Liver (tissue), 9 donors: Measurements from ENCODE around the gene RNLS. TPM values are rescaled to one million over a fixed set of nuclear protein-coding genes. Genes with fewer than 3 reads are reported as not detected.

Experiments used
- DNase-seq: peaks from one replicate; pipeline ENCODE4 v3.0.0-alpha.2; 2017; ENCODE audit warnings: low spot score
- H3K27ac ChIP-seq, 2 donors: one replicate each; pipeline ENCODE4 v1.7.0; 2013; ENCODE audit warnings: inconsistent platforms in 2 of 2, low read length in 2 of 2, control low read depth in 1 of 2, low read depth in 1 of 2, mild to moderate bottlenecking in 1 of 2
- H3K27me3 ChIP-seq, 4 donors: one replicate each; pipeline versions ENCODE4 v1.6.1 to v1.7.0; 2013; ENCODE audit warnings: low read length in 3 of 4, inconsistent platforms in 1 of 4, mild to moderate bottlenecking in 1 of 4, moderate library complexity in 1 of 4; ENCODE audit not compliant: control insufficient read depth in 4 of 4, insufficient read depth in 4 of 4
- H3K36me3 ChIP-seq, 4 donors: one replicate each; pipeline versions ENCODE4 v1.6.1 to v1.7.0; 2013; ENCODE audit warnings: low read length in 3 of 4, mild to moderate bottlenecking in 3 of 4, low read depth in 1 of 4, moderate library complexity in 1 of 4; ENCODE audit not compliant: control insufficient read depth in 4 of 4, insufficient read depth in 3 of 4
- H3K4me1 ChIP-seq, 4 donors: one replicate each; pipeline versions ENCODE4 v1.6.1 to v1.7.0; 2013; ENCODE audit warnings: low read length in 3 of 4, mild to moderate bottlenecking in 3 of 4, moderate library complexity in 1 of 4; ENCODE audit not compliant: control insufficient read depth in 4 of 4, insufficient read depth in 4 of 4
- H3K4me3 ChIP-seq, 3 donors: one replicate each; pipeline versions ENCODE4 v1.6.1 to v1.7.0; 2013; ENCODE audit warnings: low read length in 3 of 3, control low read depth in 1 of 3, low read depth in 1 of 3, mild to moderate bottlenecking in 1 of 3
- H3K9ac ChIP-seq, 2 donors: one replicate each; pipeline ENCODE4 v1.7.0; 2013; ENCODE audit warnings: low read length in 2 of 2, mild to moderate bottlenecking in 2 of 2, moderate library complexity in 2 of 2, control low read depth in 1 of 2, low read depth in 1 of 2
- H3K9me3 ChIP-seq, 4 donors: one replicate each; pipeline versions ENCODE4 v1.6.1 to v1.7.0; 2013; ENCODE audit warnings: low read length in 3 of 4; ENCODE audit not compliant: control insufficient read depth in 4 of 4
- EGR1 ChIP-seq, 2 donors: IDR thresholded peaks; 2 replicates each; pipeline ENCODE4 v1.6.1; 2016 to 2018; ENCODE audit warnings: antibody characterized with exemption in 2 of 2, low read depth in 2 of 2
- FOXA1 ChIP-seq: IDR thresholded peaks from 2 replicates; pipeline ENCODE4 v1.6.1; 2016; ENCODE audit warnings: antibody characterized with exemption
- FOXA2 ChIP-seq: IDR thresholded peaks from 2 replicates; pipeline ENCODE4 v1.6.1; 2016; ENCODE audit warnings: antibody characterized with exemption
- GABPA ChIP-seq, 2 donors: IDR thresholded peaks in 1 of 2; conservative IDR thresholded peaks in 1 of 2; 2 replicates each; pipeline ENCODE4 v1.6.1; 2016; ENCODE audit warnings: antibody characterized with exemption in 2 of 2, mild to moderate bottlenecking in 1 of 2, moderate library complexity in 1 of 2
- HNF4A ChIP-seq, 2 donors: conservative IDR thresholded peaks; 2 replicates each; pipeline ENCODE4 v1.6.1; 2016; ENCODE audit warnings: antibody characterized with exemption in 2 of 2, mild to moderate bottlenecking in 2 of 2
- JUND ChIP-seq, 2 donors: IDR thresholded peaks; 2 replicates each; pipeline ENCODE4 v1.6.1; 2016; ENCODE audit warnings: antibody characterized with exemption in 2 of 2
- NR2F2 ChIP-seq: IDR thresholded peaks from 2 replicates; pipeline ENCODE4 v1.6.1; 2016; ENCODE audit warnings: antibody characterized with exemption
- RAD21 ChIP-seq, 2 donors: IDR thresholded peaks; 2 replicates each; pipeline ENCODE4 v1.6.1; 2016; ENCODE audit warnings: antibody characterized with exemption in 2 of 2, mild to moderate bottlenecking in 2 of 2
- RXRA ChIP-seq, 2 donors: IDR thresholded peaks; 2 replicates each; pipeline ENCODE4 v1.6.1; 2017 to 2018; ENCODE audit warnings: antibody characterized with exemption in 2 of 2, mild to moderate bottlenecking in 1 of 2
- SP1 ChIP-seq: IDR thresholded peaks from 2 replicates; pipeline ENCODE4 v1.6.1; 2018; ENCODE audit warnings: antibody characterized with exemption, mild to moderate bottlenecking
- TAF1 ChIP-seq: conservative IDR thresholded peaks from 2 replicates; pipeline ENCODE4 v1.6.1; 2016; ENCODE audit warnings: antibody characterized with exemption, mild to moderate bottlenecking
- YY1 ChIP-seq: IDR thresholded peaks from 2 replicates; pipeline ENCODE4 v1.6.1; 2016; ENCODE audit warnings: antibody characterized with exemption, mild to moderate bottlenecking
- WGBS: extraction: QIAGEN DNeasy Blood & Tissue Kit; methylation state at CpG from one replicate; pipeline ENCODE4 v1.1.7; 2013; 5-methylcytosine and 5-hydroxymethylcytosine counted together
- polyA plus RNA-seq, 2 donors: library from polyadenylated mRNA; stranded (reverse) in 1 of 2; unstranded in 1 of 2; fragments of 200-250 nt in 1 of 2; fragments of >200 nt in 1 of 2; fragmentation: Nextera tagmentation in 1 of 2; extraction: Ambion mirVana in 1 of 2; gene quantifications; one replicate each; pipeline versions ENCODE4 v1.2.1 to v1.2.3, GENCODE V29; 2013 to 2015
- total RNA-seq, 2 donors: library from RNA; depleted of rRNA; stranded (reverse); fragments of >200 nt; gene quantifications; one replicate each; pipeline ENCODE4 v1.2.3, GENCODE V29; 2014
- TF ChIP-seq, protein P1 (sequence below): fragments of 150-350 bp; IDR thresholded peaks from 2 replicates; pipeline ENCODE4 v1.5.1; 2017; ENCODE audit warnings: improper control_type of control experiment, low read depth, low read length; ENCODE audit not compliant: missing input control
- TF ChIP-seq, protein P2 (sequence below): IDR thresholded peaks from 2 replicates; pipeline ENCODE4 v1.6.1; 2016; ENCODE audit warnings: antibody characterized with exemption, mild to moderate bottlenecking
- TF ChIP-seq, protein P3 (sequence below): IDR thresholded peaks from 2 replicates; pipeline ENCODE4 v1.6.1; 2016; ENCODE audit warnings: antibody characterized with exemption
- TF ChIP-seq, protein P4 (sequence below): IDR thresholded peaks from 2 replicates; pipeline ENCODE4 v1.6.1; 2016; ENCODE audit warnings: antibody characterized with exemption
- TF ChIP-seq, protein P5 (sequence below): IDR thresholded peaks from 2 replicates; pipeline ENCODE4 v1.6.1; 2016; ENCODE audit warnings: antibody characterized with exemption
- donor health status: healthy.
- donor health status: healthy.
- donor health status: healthy.
- donor health status: healthy.
- donor health status: healthy.

RNLS gene
- total and polyA plus RNA-seq, 4 donors: 4.1 to 12.4 (median 7.5) TPM

DNA sequence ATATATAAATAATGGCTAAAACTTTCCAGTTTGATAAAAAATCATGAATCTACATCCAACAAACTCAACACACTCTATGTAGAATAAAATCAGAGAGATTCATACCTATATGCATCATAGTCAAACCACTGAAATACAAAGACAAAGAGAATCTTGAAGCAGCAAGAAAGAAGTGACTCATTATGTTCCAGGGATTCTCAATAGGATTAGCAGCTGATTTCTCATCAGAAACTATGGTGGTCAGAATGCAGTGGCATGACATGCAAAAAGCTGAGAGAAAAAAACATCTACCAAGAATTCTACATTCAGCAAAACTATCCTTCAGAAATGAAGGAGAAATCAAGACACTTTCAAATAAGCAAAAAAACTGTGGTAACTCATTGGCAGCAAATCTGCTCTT is 187.4 kb downstream of the RNLS start (continued):
- TF ChIP-seq, protein P1, sequence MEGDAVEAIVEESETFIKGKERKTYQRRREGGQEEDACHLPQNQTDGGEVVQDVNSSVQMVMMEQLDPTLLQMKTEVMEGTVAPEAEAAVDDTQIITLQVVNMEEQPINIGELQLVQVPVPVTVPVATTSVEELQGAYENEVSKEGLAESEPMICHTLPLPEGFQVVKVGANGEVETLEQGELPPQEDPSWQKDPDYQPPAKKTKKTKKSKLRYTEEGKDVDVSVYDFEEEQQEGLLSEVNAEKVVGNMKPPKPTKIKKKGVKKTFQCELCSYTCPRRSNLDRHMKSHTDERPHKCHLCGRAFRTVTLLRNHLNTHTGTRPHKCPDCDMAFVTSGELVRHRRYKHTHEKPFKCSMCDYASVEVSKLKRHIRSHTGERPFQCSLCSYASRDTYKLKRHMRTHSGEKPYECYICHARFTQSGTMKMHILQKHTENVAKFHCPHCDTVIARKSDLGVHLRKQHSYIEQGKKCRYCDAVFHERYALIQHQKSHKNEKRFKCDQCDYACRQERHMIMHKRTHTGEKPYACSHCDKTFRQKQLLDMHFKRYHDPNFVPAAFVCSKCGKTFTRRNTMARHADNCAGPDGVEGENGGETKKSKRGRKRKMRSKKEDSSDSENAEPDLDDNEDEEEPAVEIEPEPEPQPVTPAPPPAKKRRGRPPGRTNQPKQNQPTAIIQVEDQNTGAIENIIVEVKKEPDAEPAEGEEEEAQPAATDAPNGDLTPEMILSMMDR: no peak
- no peak for TF ChIP-seq FOXA2
- no peak for TF ChIP-seq RXRA (IDR thresholded peaks at IDR 0.05)
- no peak for TF ChIP-seq TAF1

DNA sequence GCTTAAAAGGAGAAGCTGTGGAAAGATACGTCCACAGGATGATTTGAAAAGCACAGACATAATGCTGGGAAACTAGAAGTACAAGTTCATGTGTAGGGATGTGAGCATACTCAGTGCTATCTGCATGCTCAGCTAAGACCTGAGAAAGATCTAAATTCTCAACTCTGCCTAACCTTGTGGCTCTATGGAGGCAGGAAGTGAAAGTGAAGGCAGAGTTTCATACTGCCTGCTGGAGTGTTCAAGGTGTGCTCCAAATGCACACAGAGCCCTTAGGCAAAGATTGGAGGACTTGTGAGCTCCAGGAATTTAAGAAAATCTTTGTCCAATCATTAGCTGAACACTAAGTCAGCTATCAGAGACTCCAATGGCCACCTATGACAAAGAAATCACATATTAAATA is 190.9 kb downstream of the RNLS start:
- Histone ChIP-seq H3K9ac (peak overlapping the region; percentile 22 to 64), H3K36me3 (no peaks in the 10 kb centered on the region), H3K27me3 (no peaks in the 10 kb centered on the region), H3K4me3 (peak overlapping the region in 1 of 3 donors; percentile 40), H3K27ac (peak overlapping the region; percentile 22 to 39), H3K4me1 (peaks cover 5 to 32% (median 17%) of the 10 kb centered on the region in 4 donors), H3K9me3 (peaks cover 0 to 3% (median under 1%) of the 10 kb centered on the region in 4 donors)
- no peak for TF ChIP-seq YY1
- no peak for TF ChIP-seq FOXA1
- no peak for TF ChIP-seq RXRA (IDR thresholded peaks at IDR 0.05)
- no peak for TF ChIP-seq GABPA (IDR thresholded peaks at IDR 0.05 in 1 of 2, conservative IDR thresholded peaks at IDR 0.05 in 1 of 2)
- peak in 1 of 2 donors; percentile 27 for TF ChIP-seq RAD21 (IDR thresholded peaks at IDR 0.05)
- no peak for TF ChIP-seq NR2F2
- no peak for DNase-seq
- WGBS: 69% methylated on average over 1 of the region's 1 CpG

DNA sequence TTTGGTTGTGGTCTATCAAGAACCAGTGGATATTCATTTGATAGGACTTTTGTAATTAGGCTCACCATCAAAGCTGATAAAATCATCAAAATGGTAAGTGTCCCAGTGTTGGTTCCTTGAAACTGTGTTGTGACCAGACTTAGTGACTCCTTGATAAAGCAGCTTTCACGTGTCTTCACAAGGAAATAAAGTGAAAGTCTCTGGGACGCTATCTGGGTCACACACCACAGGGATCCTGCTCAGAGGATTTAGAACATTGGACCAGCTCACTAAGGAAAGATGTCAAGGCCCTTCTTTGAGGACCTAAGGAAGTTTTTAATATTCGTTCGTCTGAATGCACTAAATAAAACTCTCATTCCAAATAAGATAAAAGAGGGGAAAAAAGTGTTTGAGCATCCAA is 193.1 kb downstream of the RNLS start:
- no peak for DNase-seq
- no peak for TF ChIP-seq EGR1 (IDR thresholded peaks at IDR 0.05; ENCODE audit: low read depth in 2 of 2)
- no peak for TF ChIP-seq SP1
- TF ChIP-seq, protein P2, sequence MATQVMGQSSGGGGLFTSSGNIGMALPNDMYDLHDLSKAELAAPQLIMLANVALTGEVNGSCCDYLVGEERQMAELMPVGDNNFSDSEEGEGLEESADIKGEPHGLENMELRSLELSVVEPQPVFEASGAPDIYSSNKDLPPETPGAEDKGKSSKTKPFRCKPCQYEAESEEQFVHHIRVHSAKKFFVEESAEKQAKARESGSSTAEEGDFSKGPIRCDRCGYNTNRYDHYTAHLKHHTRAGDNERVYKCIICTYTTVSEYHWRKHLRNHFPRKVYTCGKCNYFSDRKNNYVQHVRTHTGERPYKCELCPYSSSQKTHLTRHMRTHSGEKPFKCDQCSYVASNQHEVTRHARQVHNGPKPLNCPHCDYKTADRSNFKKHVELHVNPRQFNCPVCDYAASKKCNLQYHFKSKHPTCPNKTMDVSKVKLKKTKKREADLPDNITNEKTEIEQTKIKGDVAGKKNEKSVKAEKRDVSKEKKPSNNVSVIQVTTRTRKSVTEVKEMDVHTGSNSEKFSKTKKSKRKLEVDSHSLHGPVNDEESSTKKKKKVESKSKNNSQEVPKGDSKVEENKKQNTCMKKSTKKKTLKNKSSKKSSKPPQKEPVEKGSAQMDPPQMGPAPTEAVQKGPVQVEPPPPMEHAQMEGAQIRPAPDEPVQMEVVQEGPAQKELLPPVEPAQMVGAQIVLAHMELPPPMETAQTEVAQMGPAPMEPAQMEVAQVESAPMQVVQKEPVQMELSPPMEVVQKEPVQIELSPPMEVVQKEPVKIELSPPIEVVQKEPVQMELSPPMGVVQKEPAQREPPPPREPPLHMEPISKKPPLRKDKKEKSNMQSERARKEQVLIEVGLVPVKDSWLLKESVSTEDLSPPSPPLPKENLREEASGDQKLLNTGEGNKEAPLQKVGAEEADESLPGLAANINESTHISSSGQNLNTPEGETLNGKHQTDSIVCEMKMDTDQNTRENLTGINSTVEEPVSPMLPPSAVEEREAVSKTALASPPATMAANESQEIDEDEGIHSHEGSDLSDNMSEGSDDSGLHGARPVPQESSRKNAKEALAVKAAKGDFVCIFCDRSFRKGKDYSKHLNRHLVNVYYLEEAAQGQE: no peak
- TF ChIP-seq FOXA1: no peak
- no peak for TF ChIP-seq TAF1
- TF ChIP-seq GABPA (IDR thresholded peaks at IDR 0.05 in 1 of 2, conservative IDR thresholded peaks at IDR 0.05 in 1 of 2): no peak
- TF ChIP-seq, protein P3, sequence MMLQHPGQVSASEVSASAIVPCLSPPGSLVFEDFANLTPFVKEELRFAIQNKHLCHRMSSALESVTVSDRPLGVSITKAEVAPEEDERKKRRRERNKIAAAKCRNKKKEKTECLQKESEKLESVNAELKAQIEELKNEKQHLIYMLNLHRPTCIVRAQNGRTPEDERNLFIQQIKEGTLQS: no peak
- TF ChIP-seq, protein P4, sequence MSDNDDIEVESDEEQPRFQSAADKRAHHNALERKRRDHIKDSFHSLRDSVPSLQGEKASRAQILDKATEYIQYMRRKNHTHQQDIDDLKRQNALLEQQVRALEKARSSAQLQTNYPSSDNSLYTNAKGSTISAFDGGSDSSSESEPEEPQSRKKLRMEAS: no peak
- TF ChIP-seq YY1: no peak
- no peak for TF ChIP-seq NR2F2
- no peak for TF ChIP-seq HNF4A (conservative IDR thresholded peaks at IDR 0.05)
- no peak for TF ChIP-seq RXRA (IDR thresholded peaks at IDR 0.05)
- TF ChIP-seq, protein P5, sequence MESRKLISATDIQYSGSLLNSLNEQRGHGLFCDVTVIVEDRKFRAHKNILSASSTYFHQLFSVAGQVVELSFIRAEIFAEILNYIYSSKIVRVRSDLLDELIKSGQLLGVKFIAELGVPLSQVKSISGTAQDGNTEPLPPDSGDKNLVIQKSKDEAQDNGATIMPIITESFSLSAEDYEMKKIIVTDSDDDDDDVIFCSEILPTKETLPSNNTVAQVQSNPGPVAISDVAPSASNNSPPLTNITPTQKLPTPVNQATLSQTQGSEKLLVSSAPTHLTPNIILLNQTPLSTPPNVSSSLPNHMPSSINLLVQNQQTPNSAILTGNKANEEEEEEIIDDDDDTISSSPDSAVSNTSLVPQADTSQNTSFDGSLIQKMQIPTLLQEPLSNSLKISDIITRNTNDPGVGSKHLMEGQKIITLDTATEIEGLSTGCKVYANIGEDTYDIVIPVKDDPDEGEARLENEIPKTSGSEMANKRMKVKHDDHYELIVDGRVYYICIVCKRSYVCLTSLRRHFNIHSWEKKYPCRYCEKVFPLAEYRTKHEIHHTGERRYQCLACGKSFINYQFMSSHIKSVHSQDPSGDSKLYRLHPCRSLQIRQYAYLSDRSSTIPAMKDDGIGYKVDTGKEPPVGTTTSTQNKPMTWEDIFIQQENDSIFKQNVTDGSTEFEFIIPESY: no peak
- no peak for TF ChIP-seq FOXA2
- no peak for TF ChIP-seq RAD21 (IDR thresholded peaks at IDR 0.05)
- TF ChIP-seq JUND (IDR thresholded peaks at IDR 0.05): no peak
- no peaks in the 10 kb centered on the region for H3K27me3 ChIP-seq
- H3K36me3 ChIP-seq: no peaks in the 10 kb centered on the region
- no peak overlapping the region for H3K4me3 ChIP-seq
- no peak overlapping the region for H3K27ac ChIP-seq
- H3K4me1 ChIP-seq: peaks cover 8 to 50% (median 31%) of the 10 kb centered on the region in 4 donors
- 79% methylated on average over 4 of the region's 4 CpGs for WGBS
- no peak overlapping the region for H3K9ac ChIP-seq
- H3K9me3 ChIP-seq: no peaks in the 10 kb centered on the region
